ENCODE results near the gene BARX2. TPM values are rescaled to one million over a fixed set of nuclear protein-coding genes. Genes with fewer than 3 reads are reported as not detected.

Gene BARX2
- total RNA-seq, 1 donor from 2014 or later, result 6.0 TPM

GRCh38 chr11:129436573-129436972 lies 60.9 kb downstream of the BARX2 start:
- no peak for DNase-seq (ENCODE audit: low spot score)

GRCh38 chr11:129440028-129440713 lies 64.5 kb downstream of the BARX2 start:
- DNase-seq (ENCODE audit: low spot score), result peak; percentile 71

- DNase-seq (ENCODE audit: low spot score), result no peak
These were observed 66.5 kb downstream of the BARX2 start for GRCh38 chr11:129442171-129442570.

GRCh38 chr11:129443276-129443675 lies 67.6 kb downstream of the BARX2 start:
- DNase-seq (ENCODE audit: low spot score), result no peak

GRCh38 chr11:129444274-129444673 lies 68.6 kb downstream of the BARX2 start:
- DNase-seq (ENCODE audit: low spot score), result no peak

- DNase-seq (ENCODE audit: low spot score), result no peak
These were observed 69.6 kb downstream of the BARX2 start for GRCh38 chr11:129445226-129445625.

- no peak for DNase-seq (ENCODE audit: low spot score)
These were observed 70.9 kb downstream of the BARX2 start for GRCh38 chr11:129446572-129446971.

- no peak for DNase-seq (ENCODE audit: low spot score)
These were observed 72.1 kb downstream of the BARX2 start for GRCh38 chr11:129447654-129448239.

GRCh38 chr11:129451524-129451923 lies 75.9 kb downstream of the BARX2 start:
- no peak for DNase-seq (ENCODE audit: low spot score)

GRCh38 chr11:129453293-129453721 lies 77.7 kb downstream of the BARX2 start:
- DNase-seq (ENCODE audit: low spot score), result no peak

GRCh38 chr11:129455101-129455500 lies 79.5 kb downstream of the BARX2 start:
- peak; percentile 54 for DNase-seq (ENCODE audit: low spot score)

GRCh38 chr11:129455756-129456655 lies 80.4 kb downstream of the BARX2 start:
- peak; percentile 20 for DNase-seq (ENCODE audit: low spot score)

GRCh38 chr11:129457321-129457720 lies 81.7 kb downstream of the BARX2 start:
- DNase-seq (ENCODE audit: low spot score), result peak; percentile 57

- DNase-seq (ENCODE audit: low spot score), result peak; percentile 47
These were observed 82.6 kb downstream of the BARX2 start for GRCh38 chr11:129458278-129458677.

- peak; percentile 83 for DNase-seq (ENCODE audit: low spot score)
These were observed 83.3 kb downstream of the BARX2 start for GRCh38 chr11:129458756-129459535.

GRCh38 chr11:129460714-129461113 lies 85.1 kb downstream of the BARX2 start:
- no peak for DNase-seq (ENCODE audit: low spot score)

GRCh38 chr11:129484068-129484467 lies 108.4 kb downstream of the BARX2 start:
- DNase-seq (ENCODE audit: low spot score), result no peak

- DNase-seq (ENCODE audit: low spot score), result no peak
These were observed 113.6 kb downstream of the BARX2 start for GRCh38 chr11:129489249-129489648.

GRCh38 chr11:129490004-129490403 lies 114.4 kb downstream of the BARX2 start:
- DNase-seq (ENCODE audit: low spot score), result no peak

- DNase-seq (ENCODE audit: low spot score), result no peak
These were observed 118.1 kb downstream of the BARX2 start for GRCh38 chr11:129493746-129494145.

Measured in umbilical cord (tissue), 2 donors.